ENCODE measurements around the gene LMNB1.

GRCh38 chr5:126857472-126858410, 80.8 kb downstream of the LMNB1 start:
- TF ChIP-seq, protein P1, sequence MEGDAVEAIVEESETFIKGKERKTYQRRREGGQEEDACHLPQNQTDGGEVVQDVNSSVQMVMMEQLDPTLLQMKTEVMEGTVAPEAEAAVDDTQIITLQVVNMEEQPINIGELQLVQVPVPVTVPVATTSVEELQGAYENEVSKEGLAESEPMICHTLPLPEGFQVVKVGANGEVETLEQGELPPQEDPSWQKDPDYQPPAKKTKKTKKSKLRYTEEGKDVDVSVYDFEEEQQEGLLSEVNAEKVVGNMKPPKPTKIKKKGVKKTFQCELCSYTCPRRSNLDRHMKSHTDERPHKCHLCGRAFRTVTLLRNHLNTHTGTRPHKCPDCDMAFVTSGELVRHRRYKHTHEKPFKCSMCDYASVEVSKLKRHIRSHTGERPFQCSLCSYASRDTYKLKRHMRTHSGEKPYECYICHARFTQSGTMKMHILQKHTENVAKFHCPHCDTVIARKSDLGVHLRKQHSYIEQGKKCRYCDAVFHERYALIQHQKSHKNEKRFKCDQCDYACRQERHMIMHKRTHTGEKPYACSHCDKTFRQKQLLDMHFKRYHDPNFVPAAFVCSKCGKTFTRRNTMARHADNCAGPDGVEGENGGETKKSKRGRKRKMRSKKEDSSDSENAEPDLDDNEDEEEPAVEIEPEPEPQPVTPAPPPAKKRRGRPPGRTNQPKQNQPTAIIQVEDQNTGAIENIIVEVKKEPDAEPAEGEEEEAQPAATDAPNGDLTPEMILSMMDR (IDR thresholded peaks at IDR 0.05), result no peak
- TF ChIP-seq POLR2A (IDR thresholded peaks at IDR 0.05) (no peak), POLR2AphosphoS5 (IDR thresholded peaks at IDR 0.05) (peak in 1 of 3 donors; percentile 33)
